Activated naive CD8-positive, alpha-beta T cell treated with anti-CD3 and anti-CD28 coated beads, Interleukin-2, amount 10 ng/mL, durations not matched to agents 7 days and 5 days (primary cell): Measurements from ENCODE around the gene H6PD. TPM values are rescaled to one million over a fixed set of nuclear protein-coding genes. Genes with fewer than 3 reads are reported as not detected.
A peak's percentile ranks its signal among the peaks of the same experiment; 100 is the strongest.

ENCODE experiments used
- ATAC-seq: fragments of 150-1000 bp; cut with Tn5 transposase; one replicate; pipeline ENCODE4 v1.10.0; 2021; ENCODE audit warnings: low read depth, moderate library complexity
- POLR2A ChIA-PET: fragments of 350-600 bp; sonication (Branson Sonifier 250); formaldehyde crosslinking; loops from one replicate; lab custom pipeline; 2021; ENCODE audit warnings: antibody characterized with exemption; lab: Charles Lee
- DNase-seq: peaks from one replicate; pipeline ENCODE4 v3.0.0; 2021
- H3K27ac Mint-ChIP-seq: one replicate; pipeline ENCODE4 v1.8.0; 2022; ENCODE audit warnings: mild to moderate bottlenecking, mixed read lengths
- H3K27me3 Mint-ChIP-seq: one replicate; pipeline ENCODE4 v1.8.0; 2022; ENCODE audit warnings: mild to moderate bottlenecking, moderate library complexity, mixed read lengths
- H3K36me3 Mint-ChIP-seq: one replicate; pipeline ENCODE4 v1.8.0; 2021; ENCODE audit warnings: mild to moderate bottlenecking, mixed read lengths
- H3K4me1 Mint-ChIP-seq: one replicate; pipeline ENCODE4 v1.8.0; 2021; ENCODE audit warnings: mixed read lengths
- H3K4me3 Mint-ChIP-seq: one replicate; pipeline ENCODE4 v1.8.0; 2022; ENCODE audit warnings: mild to moderate bottlenecking, moderate library complexity, mixed read lengths
- H3K9me3 Mint-ChIP-seq: one replicate; pipeline ENCODE4 v1.8.0; 2021; ENCODE audit warnings: mixed read lengths
- total RNA-seq, 2 experiments: library from RNA; stranded (reverse); gene quantifications; one replicate each; pipeline ENCODE4 v1.2.3, GENCODE V29; 2021

Gene H6PD
- total RNA-seq, 2 experiments from 2014 or later = 15.3 to 15.9 TPM

DNA sequence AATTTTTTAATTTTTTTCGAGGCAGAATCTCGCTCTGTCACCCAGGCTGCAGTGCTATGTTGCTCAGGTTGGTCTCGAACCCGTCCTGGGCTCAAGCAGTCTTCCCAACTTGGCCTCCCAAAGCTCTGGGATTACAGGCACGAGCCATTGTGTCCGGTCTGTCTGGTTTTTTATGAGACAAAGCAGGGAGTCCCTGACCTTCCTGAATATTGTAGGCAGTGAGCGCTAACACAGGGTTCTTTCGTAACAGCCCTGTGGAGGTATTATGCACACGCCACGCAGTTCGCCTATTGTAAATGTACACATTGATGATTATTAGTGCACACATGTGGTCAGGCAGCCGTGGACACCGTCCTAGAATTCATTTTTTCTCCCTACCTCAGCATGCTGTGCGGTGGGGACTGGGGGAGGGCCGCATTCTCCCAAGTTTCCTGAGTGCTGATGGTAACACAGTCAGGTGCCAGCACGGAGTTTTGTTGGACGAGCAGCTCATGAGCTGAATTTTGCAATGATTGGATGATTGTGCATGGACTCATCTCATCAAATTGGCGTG is 77.7 kb downstream of the H6PD start:
- H3K9me3 Mint-ChIP-seq = no peaks in the 10 kb centered on the region
- POLR2A ChIA-PET = no interaction called here
- no peaks in the 10 kb centered on the region for H3K27me3 Mint-ChIP-seq
- H3K27ac Mint-ChIP-seq = no peak overlapping the region
- ATAC-seq = no peak
- peaks cover 10% of the 10 kb centered on the region for H3K4me1 Mint-ChIP-seq
- no peak for DNase-seq
- H3K36me3 Mint-ChIP-seq = no peaks in the 10 kb centered on the region
- H3K4me3 Mint-ChIP-seq = no peak overlapping the region

DNA sequence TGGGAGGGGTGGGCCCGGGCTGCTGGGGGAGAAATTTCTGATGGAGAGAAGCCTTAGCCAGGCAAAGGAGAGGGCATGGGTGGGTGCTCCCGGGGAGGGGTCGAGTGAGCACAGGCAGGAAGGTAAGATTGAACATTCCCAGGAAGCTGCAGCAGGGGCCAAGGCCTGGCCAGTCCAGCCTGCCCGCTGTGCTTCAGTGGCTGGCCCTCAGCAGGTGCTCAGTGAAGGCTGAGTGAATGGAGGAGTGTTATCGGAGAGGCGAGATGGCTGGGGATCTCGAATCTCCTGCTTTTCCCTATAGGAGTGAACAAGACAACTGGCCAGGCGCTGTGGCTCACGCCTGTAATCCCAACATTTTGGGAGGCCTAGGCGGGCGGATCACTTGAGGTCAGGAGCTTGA is 79.0 kb downstream of the H6PD start:
- ATAC-seq = no peak
- H3K4me1 Mint-ChIP-seq = peaks cover 14% of the 10 kb centered on the region

DNA sequence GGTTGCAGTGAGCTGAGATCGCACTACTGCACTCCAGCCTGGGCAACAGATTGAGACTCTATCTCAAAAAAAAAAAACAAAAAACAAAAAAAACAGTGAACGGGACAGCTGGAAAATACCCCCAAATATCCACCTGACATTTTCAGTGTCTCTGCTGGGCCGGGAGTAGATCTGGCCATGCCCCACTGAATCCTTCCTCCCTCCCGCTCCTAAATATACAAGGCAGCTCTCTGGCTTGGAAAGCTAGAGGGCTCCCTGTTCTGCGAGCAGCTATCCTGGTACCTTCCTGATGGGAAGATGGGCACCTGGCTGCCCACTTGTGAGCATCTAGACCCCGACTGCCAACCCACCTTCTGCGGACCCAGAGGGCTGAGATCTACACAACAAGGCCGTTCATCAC is 79.5 kb downstream of the H6PD start:
- Mint-ChIP-seq H3K36me3 (no peaks in the 10 kb centered on the region), H3K27me3 (no peaks in the 10 kb centered on the region), H3K4me1 (peaks cover 14% of the 10 kb centered on the region), H3K4me3 (no peak overlapping the region), H3K27ac (no peak overlapping the region), H3K9me3 (no peaks in the 10 kb centered on the region)
- ATAC-seq (no peak), DNase-seq (no peak)
- POLR2A ChIA-PET = no interaction called here

More for the DNA sequence above, 79.0 kb downstream of the H6PD start:
- H3K36me3 Mint-ChIP-seq = no peaks in the 10 kb centered on the region
- no peak overlapping the region for H3K4me3 Mint-ChIP-seq
- H3K27me3 Mint-ChIP-seq = no peaks in the 10 kb centered on the region
- POLR2A ChIA-PET = no interaction called here
- no peak for DNase-seq
- no peaks in the 10 kb centered on the region for H3K9me3 Mint-ChIP-seq
- H3K27ac Mint-ChIP-seq = no peak overlapping the region

DNA sequence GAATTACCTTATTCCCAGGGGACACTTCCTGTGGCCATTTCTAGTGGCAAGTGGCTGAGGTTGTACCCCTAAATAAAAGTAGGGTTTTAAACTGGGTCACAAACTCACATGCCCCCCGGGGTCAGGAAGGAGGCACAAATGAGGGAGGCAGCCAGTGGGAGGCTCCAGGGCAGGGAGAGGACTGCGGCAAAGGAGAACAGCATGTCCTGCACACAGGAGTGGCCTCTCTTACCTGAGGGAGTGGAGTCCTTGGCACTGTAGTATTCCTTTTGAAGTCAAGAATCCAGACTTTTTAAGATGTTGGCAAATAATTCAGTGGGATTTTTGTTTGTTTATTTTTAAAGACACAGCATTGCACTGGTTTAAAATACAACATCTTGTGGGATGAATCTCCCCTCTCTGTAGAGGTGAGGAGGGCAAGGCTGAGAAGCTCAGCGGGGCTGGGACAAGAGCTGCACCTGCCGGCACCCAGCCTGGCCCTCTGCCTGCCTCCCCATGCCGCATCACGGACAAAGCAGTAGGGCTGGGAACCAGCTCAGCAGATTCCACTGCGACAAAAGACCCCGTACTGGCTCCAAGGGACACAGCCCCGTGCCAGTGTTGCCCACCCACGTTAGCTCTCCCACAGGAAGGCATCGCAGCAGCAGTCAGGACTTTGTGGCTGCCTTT is 80.3 kb downstream of the H6PD start:
- Mint-ChIP-seq H3K4me1 (peaks cover 14% of the 10 kb centered on the region), H3K27me3 (no peaks in the 10 kb centered on the region), H3K27ac (no peak overlapping the region), H3K36me3 (no peaks in the 10 kb centered on the region), H3K4me3 (no peak overlapping the region), H3K9me3 (no peaks in the 10 kb centered on the region)
- ATAC-seq (no peak), DNase-seq (no peak)
- POLR2A ChIA-PET = no interaction called here

DNA sequence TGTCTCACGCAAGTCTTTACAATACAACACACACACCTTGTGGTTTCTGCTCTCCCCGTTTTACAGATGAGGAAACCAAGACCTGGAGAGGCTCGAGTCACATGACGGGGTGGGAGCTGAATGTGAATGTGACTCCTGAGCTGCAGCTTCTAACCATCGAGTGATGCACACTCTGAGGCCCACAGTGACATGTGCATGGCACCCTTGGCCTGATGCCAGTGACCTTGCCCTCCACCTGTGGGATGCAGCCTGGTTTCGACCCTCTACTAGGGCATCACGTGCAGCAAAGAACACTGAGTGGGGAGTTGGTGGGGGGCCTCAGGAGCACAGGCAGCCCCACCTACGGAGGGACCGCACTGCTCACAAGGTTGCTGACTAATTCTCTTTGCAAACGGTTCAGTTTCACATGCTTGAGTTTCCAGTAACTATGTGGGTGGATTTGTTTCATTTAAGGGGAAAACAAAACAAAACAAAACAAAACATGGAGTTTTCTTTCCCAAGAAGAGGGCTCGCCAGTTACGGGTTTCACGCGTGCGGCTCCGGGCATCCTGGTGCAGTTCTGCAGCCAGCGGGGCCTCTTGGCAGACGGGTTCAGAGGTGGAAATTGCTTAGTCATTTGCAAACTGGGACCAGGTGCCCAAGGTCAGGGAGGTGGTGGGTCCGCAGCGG is 81.0 kb downstream of the H6PD start:
- H3K4me1 Mint-ChIP-seq = peaks cover 14% of the 10 kb centered on the region
- H3K27me3 Mint-ChIP-seq = no peaks in the 10 kb centered on the region
- no peak for DNase-seq
- no peaks in the 10 kb centered on the region for H3K36me3 Mint-ChIP-seq
- POLR2A ChIA-PET = no interaction called here
- H3K4me3 Mint-ChIP-seq = no peak overlapping the region
- H3K27ac Mint-ChIP-seq = no peak overlapping the region
- ATAC-seq = no peak
- no peaks in the 10 kb centered on the region for H3K9me3 Mint-ChIP-seq

DNA sequence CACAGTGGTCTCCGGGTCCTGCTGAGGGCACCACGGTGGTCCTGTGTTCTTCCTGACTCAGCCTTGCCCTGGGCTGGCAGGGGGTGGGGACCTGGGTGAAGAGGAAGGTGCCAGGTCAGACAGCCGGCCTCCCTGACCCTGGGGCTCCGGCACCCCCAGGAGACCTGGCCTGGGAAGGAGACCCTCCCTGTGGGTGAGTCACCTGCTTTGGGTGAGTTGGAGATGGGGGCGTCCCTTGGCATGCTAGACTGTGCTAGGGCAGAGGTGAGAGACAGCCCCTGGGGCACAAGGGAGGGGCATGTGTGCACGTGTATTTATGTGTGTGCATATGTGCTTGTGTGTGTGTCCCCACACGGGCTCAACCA is 81.5 kb downstream of the H6PD start:
- Mint-ChIP-seq H3K36me3 (no peaks in the 10 kb centered on the region), H3K4me3 (no peak overlapping the region), H3K27ac (no peak overlapping the region), H3K4me1 (peaks cover 14% of the 10 kb centered on the region), H3K27me3 (no peaks in the 10 kb centered on the region), H3K9me3 (no peaks in the 10 kb centered on the region)
- POLR2A ChIA-PET = no interaction called here
- no peak for ATAC-seq
- no peak for DNase-seq

DNA sequence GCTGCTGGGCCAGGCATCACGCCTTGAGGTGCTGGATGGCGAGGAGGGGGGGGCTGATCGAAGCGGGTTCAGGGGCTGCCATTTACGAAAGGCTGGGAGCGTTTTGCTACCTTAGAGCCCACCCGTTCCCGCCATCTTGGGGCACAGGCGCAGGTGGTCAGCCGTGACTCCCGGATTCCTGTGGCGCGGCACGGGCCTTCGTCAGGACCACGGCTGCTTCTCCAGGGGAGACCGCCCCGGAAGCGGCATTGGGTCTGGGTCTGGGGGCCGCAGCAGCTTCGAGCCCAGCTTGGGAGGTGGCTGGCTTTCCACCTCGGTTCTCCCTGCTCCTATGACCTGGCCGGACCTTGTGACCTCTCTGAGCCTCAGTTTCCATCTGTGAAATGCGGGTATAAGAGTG is 81.9 kb downstream of the H6PD start:
- H3K27me3 Mint-ChIP-seq = no peaks in the 10 kb centered on the region
- POLR2A ChIA-PET = no interaction called here
- no peak overlapping the region for H3K27ac Mint-ChIP-seq
- ATAC-seq = no peak
- no peaks in the 10 kb centered on the region for H3K36me3 Mint-ChIP-seq
- H3K4me1 Mint-ChIP-seq = peaks cover 14% of the 10 kb centered on the region
- no peaks in the 10 kb centered on the region for H3K9me3 Mint-ChIP-seq
- no peak for DNase-seq
- H3K4me3 Mint-ChIP-seq = no peak overlapping the region

DNA sequence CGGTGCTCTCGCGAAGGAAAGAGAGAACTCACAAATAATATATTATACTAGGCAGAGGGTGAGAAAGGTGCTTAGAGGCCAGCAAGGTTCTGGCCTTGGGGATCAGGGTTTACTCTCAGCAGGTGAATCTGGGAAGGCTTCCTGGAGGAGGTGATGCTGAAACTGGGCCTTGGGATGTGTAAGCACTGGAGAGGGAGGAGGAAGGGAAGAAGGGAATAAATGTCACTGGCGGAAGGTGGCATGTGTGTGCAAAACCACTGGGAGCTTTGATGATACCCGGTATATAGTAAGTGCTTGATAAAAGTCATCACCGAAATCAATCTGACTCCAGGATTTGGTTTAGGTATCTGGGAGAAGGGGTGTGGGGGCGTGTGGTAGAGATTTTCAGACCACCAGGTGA is 82.5 kb downstream of the H6PD start:
- Mint-ChIP-seq H3K4me1 (peaks cover 14% of the 10 kb centered on the region), H3K36me3 (no peaks in the 10 kb centered on the region), H3K9me3 (no peaks in the 10 kb centered on the region), H3K4me3 (no peak overlapping the region), H3K27me3 (no peaks in the 10 kb centered on the region), H3K27ac (no peak overlapping the region)
- POLR2A ChIA-PET = no interaction called here
- no peak for ATAC-seq
- DNase-seq = no peak

DNA sequence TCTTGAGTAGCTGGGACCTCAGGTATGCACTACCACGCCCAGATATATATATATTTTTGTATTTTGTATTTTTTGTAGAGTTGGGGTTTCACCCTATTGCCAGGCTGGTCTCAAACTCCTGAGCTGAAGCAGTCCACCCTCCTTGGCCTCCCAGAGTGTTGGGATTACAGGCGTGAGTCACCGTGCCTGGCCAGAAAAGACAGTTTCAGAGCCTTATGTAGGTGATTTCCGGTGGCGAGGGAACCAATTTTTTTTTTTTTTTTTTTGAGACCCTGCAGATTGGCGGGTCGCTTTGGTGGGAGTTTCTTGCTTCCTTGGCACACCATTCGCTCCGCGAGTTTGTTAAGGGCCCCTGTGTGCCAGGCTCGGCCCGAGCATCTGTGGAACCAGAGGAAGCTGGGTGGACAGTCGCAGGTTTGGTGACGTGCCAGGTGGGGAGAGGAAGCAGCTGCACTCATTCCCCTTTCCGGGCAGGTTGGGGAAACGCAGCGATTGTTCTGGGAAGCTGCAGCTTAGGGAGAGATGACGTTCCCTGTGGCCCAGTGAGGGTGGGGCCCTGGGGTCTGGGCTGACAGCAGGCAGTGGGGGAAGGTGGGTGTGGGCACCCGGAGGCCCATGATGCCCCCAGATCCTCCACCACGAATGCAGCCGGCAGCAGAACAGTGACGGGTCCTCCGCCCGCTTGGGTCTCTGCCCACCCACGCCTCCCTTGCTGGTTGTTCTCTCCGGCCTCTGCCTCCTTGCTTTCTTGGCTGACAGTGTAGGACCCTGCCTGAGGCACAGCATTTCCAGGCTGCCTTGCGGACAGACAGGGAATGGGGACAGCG is 83.2 kb downstream of the H6PD start:
- H3K27me3 Mint-ChIP-seq = no peaks in the 10 kb centered on the region
- ATAC-seq = no peak
- no peaks in the 10 kb centered on the region for H3K9me3 Mint-ChIP-seq
- POLR2A ChIA-PET = interaction anchor here (0.7 kb wide), 3 partner anchors 24 to 55 kb away, joined by 3 to 4 read pairs (median 3); no protein-coding TSS in a partner anchor
- H3K4me3 Mint-ChIP-seq = peak overlapping the region; percentile 34
- no peaks in the 10 kb centered on the region for H3K36me3 Mint-ChIP-seq
- no peak for DNase-seq
- peaks cover 14% of the 10 kb centered on the region for H3K4me1 Mint-ChIP-seq
- no peak overlapping the region for H3K27ac Mint-ChIP-seq

DNA sequence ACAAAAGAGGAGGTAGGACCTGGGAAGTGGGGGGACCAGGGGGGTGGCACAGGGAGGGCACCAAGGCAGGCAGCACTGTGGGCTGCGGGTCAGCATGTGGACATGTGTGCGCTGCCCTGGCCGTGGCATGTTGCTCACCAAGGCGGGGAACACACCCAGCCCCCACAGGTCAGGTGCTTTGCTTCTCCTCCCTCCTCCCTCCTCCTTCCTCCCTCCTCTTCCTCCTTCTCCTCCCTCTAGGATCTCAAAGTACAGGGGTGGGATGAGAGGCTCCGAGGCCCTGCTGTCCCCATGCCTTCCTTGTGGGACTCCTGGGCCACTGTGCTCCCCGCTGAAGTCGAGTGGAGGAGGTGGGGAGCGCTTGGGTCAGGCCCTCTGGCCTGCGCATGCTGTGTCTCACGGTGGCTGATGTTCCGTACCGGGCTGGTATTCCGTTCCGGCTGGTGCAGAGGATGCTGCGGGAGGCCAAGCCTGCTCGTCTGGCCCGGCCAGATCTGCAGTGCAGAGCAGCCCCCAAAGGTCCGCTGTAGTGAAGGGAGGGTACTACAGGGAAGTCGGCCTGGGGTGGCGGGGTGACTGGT is 84.7 kb downstream of the H6PD start:
- no peak overlapping the region for H3K27ac Mint-ChIP-seq
- H3K27me3 Mint-ChIP-seq = no peaks in the 10 kb centered on the region
- DNase-seq (no peak), ATAC-seq (no peak)
- H3K9me3 Mint-ChIP-seq = no peaks in the 10 kb centered on the region
- H3K4me3 Mint-ChIP-seq = no peak overlapping the region
- peaks cover 14% of the 10 kb centered on the region for H3K4me1 Mint-ChIP-seq
- H3K36me3 Mint-ChIP-seq = no peaks in the 10 kb centered on the region
- POLR2A ChIA-PET = no interaction called here

DNA sequence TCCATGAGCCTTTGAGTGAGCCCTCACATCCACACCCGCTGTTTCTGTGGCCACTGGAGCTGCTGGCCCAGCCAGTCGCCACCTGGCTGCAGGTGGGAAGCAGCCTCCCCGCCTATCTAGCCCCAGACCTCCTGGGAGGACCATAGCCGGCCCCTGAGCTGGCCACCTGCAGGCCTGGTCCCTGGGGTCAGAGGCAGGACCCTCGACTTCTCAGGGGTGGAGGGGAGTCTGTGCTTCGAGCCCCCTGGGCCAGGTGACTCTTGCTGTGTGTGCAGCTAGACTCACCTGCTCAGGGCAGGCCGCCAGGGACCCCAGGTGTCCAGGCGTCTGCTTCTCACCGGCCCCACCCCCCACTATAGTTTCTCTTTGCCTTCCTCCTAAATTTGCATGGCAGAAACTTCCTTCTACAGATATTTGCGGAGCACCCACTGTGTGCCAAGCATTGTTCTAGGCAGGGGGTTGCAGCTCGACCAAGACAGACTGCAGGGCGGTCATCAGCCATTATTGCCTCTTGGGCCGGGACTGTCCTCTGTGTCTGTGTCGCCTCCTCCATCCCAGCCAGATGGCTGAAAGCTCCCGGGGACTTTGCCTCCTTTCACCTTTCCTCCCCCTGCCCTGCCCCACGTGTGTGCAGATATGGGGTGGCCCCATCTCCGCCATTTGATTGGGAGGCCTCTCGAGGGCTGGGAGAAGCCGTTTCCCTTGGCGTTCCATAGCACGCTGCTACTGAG is 85.4 kb downstream of the H6PD start:
- no peak overlapping the region for H3K4me3 Mint-ChIP-seq
- H3K4me1 Mint-ChIP-seq = peaks cover 14% of the 10 kb centered on the region
- H3K9me3 Mint-ChIP-seq = no peaks in the 10 kb centered on the region
- no peak overlapping the region for H3K27ac Mint-ChIP-seq
- POLR2A ChIA-PET = no interaction called here
- DNase-seq = no peak
- H3K36me3 Mint-ChIP-seq = no peaks in the 10 kb centered on the region
- no peak for ATAC-seq
- no peaks in the 10 kb centered on the region for H3K27me3 Mint-ChIP-seq
